Measurements from ENCODE around the gene PHACTR1.
"Not testable (repeated sequence)": the region's sequence is repeated elsewhere in the genome, so short reads cannot be mapped to it uniquely, and the experiment has no call there.

PHACTR1 gene

GRCh38 chr6:12748815-12749521 is 32.4 kb downstream of the PHACTR1 start:
- DNase-seq: peak; percentile 26

- peak; percentile 19 for DNase-seq
These were observed 33.2 kb downstream of the PHACTR1 start for GRCh38 chr6:12749531-12750379.

GRCh38 chr6:12750416-12750815 is 33.8 kb downstream of the PHACTR1 start:
- DNase-seq: no peak

GRCh38 chr6:12751694-12752325 is 35.2 kb downstream of the PHACTR1 start:
- peak; percentile 33 for DNase-seq

- no peak for DNase-seq
These were observed 36.5 kb downstream of the PHACTR1 start for GRCh38 chr6:12753036-12753435.

- DNase-seq: no peak
These were observed 43.7 kb downstream of the PHACTR1 start for GRCh38 chr6:12760226-12760625.

- no peak for DNase-seq
These were observed 44.3 kb downstream of the PHACTR1 start for GRCh38 chr6:12760911-12761310.

GRCh38 chr6:12761376-12762115 is 45.0 kb downstream of the PHACTR1 start:
- no peak for DNase-seq

- DNase-seq: not testable (repeated sequence)
These were observed 46.3 kb downstream of the PHACTR1 start for GRCh38 chr6:12762731-12763434.

- DNase-seq: no peak
These were observed 49.8 kb downstream of the PHACTR1 start for GRCh38 chr6:12766365-12766764.

- DNase-seq: no peak
These were observed 50.4 kb downstream of the PHACTR1 start for GRCh38 chr6:12767016-12767415.

GRCh38 chr6:12769556-12770256 is 53.1 kb downstream of the PHACTR1 start:
- DNase-seq: no peak

- no peak for DNase-seq
These were observed 55.8 kb downstream of the PHACTR1 start for GRCh38 chr6:12772416-12772815.

GRCh38 chr6:12776291-12776690 is 59.7 kb downstream of the PHACTR1 start:
- no peak for DNase-seq

GRCh38 chr6:12779772-12780171 is 63.2 kb downstream of the PHACTR1 start:
- no peak for DNase-seq

GRCh38 chr6:12782136-12782535 is 65.6 kb downstream of the PHACTR1 start:
- DNase-seq: no peak

GRCh38 chr6:12785301-12785700 is 68.7 kb downstream of the PHACTR1 start:
- no peak for DNase-seq

GRCh38 chr6:12785921-12786320 is 69.4 kb downstream of the PHACTR1 start:
- DNase-seq: no peak

- no peak for DNase-seq
These were observed 74.8 kb downstream of the PHACTR1 start for GRCh38 chr6:12791371-12791770.

- DNase-seq: no peak
These were observed 81.8 kb downstream of the PHACTR1 start for GRCh38 chr6:12798326-12798725.

GRCh38 chr6:12800120-12800519 is 83.6 kb downstream of the PHACTR1 start:
- no peak for DNase-seq
